ENCODE results near the gene COMT. TPM values are rescaled to one million over a fixed set of nuclear protein-coding genes. Genes with fewer than 3 reads are reported as not detected.

Gene COMT
- total RNA-seq, 2 experiments from 2014 or later, result 90.8 to 112 TPM

DNA sequence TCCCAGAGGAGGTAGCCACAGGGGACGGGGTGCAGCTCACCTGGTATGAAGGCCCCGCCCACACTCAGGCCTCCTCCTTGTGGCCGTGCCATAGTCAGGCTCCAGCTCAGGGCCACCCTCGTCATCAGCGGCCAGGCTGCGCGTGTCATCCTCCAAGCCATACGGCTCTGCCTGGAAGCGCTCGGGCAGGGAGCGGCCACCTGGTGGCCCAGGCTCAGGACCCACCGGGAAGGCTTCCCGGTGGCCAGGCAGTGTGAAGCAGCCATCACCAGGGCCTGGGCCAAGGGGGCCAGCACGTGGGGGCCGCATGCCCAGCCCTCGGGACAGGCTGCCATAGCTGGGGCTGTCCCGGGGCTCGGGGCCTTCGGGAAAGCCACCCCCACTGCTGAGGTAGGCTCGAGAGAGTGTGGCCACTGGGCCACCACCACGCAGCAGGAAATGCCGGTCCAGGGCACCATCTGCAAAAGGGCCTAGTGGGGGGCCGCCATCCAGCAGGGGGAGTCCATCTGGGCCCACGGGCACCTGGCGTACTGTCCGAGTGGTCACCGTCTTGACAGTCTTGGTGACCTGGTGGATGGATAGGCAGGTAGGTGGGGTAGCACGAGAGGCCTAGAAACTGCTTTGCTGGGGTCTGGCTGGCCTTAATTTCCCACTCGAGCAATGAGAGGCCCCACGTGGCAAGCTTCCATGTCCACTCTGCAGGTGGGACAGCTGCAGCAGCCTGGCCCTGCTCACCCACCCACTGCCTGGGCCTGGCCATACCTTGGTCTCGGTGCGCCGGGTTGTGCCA lies 39.8 kb downstream of the COMT start:
- POLR2A ChIA-PET, result no interaction called here
- H2AFZ ChIP-seq (ENCODE audit: low read length), result no peak overlapping the region
- DNase-seq (ENCODE audit: low spot score), result no peak
- no peaks in the 10 kb centered on the region for H4K20me1 ChIP-seq (ENCODE audit: insufficient read depth, low read length)
- intact Hi-C loops (cut with micrococcal nuclease; ENCODE audit: unreplicated experiment), result no loop called here
- H3K36me3 ChIP-seq (ENCODE audit: insufficient read depth, low read length), result no peaks in the 10 kb centered on the region
- no peak overlapping the region for H3K27ac ChIP-seq (ENCODE audit: low read depth, low read length, poor library complexity, severe bottlenecking)
- TF ChIP-seq EZH2phosphoT487 (IDR thresholded peaks at IDR 0.05; ENCODE audit: borderline replicate concordance, low read depth, low read length) (no peak), CTCF (conservative IDR thresholded peaks at IDR 0.05; ENCODE audit: low read length) (no peak)
- no TSS peak for BruUV-seq (replicated peaks)
- H3K9me3 ChIP-seq (ENCODE audit: low read length), result no peaks in the 10 kb centered on the region
- no peaks in the 10 kb centered on the region for H3K4me1 ChIP-seq (ENCODE audit: insufficient read depth, low read length, poor library complexity, severe bottlenecking)
- H3K9me2 ChIP-seq (ENCODE audit: insufficient read depth, low read length), result no peaks in the 10 kb centered on the region
- H3K79me2 ChIP-seq (ENCODE audit: insufficient read depth, low read depth, low read length), result no peaks in the 10 kb centered on the region
- CTCF ChIA-PET (ENCODE audit: unreplicated experiment), result no interaction called here
- H3K4me3 ChIP-seq (ENCODE audit: low read depth, low read length, poor library complexity, severe bottlenecking), result no peak overlapping the region
- no peak overlapping the region for H3K4me2 ChIP-seq (ENCODE audit: low read length)

DNA sequence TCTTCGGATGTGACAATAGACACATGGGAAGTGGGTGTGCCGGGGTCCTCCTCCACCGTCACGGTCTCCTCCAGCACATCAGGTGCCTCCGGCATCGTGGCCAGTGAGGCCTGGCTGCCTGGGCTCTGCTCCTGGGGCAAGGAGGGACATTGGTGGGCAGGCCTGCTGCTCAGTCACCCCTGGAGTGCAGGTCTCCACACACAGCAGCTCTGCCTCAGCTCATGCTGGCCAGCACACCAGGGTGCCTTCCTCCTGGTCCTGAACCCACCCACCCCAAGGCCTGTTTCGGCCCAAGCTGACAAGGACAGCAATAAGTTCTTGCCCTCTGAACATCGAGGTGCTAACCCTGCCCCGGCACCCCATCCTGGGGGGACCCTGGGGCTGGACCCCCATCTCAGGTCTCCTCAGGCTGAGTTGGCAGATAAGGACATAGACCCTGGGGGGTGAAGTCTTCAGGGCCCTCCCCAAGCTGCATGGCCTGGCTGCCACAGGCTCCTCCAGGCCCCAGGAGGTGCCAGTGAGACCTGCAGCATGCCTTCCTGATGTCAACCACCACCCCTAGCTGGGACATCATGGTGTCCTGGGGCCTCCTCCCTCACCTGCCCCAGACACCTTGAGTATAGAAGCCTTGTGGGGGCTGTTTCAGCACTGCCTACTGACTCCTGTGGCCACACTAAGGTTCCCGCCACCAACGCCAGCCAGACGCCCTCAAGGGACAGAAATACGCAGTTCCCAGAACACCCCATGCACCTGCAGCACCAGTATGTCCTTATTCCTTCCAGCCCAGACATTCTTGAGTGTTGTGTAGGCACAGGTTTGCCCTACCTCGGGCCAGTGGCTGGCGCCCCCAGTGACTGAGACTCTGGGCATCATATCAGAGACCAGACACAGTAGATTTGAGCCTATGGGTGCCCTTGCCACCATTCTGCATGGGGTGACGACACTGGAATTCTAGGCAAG lies 40.7 kb downstream of the COMT start:
- Histone ChIP-seq H4K20me1 (ENCODE audit: insufficient read depth, low read length) (no peaks in the 10 kb centered on the region), H3K36me3 (ENCODE audit: insufficient read depth, low read length) (no peaks in the 10 kb centered on the region), H3K79me2 (ENCODE audit: insufficient read depth, low read depth, low read length) (no peaks in the 10 kb centered on the region), H3K4me3 (ENCODE audit: low read depth, low read length, poor library complexity, severe bottlenecking) (no peak overlapping the region), H3K4me1 (ENCODE audit: insufficient read depth, low read length, poor library complexity, severe bottlenecking) (peaks cover 6% of the 10 kb centered on the region), H3K4me2 (ENCODE audit: low read length) (no peak overlapping the region), H2AFZ (ENCODE audit: low read length) (no peak overlapping the region), H3K9me2 (ENCODE audit: insufficient read depth, low read length) (no peaks in the 10 kb centered on the region), H3K27ac (ENCODE audit: low read depth, low read length, poor library complexity, severe bottlenecking) (no peak overlapping the region), H3K9me3 (ENCODE audit: low read length) (no peaks in the 10 kb centered on the region)
- TF ChIP-seq CTCF (conservative IDR thresholded peaks at IDR 0.05; ENCODE audit: low read length) (no peak), EZH2phosphoT487 (IDR thresholded peaks at IDR 0.05; ENCODE audit: borderline replicate concordance, low read depth, low read length) (no peak)
- BruUV-seq (replicated peaks), result no TSS peak
- intact Hi-C loops (cut with micrococcal nuclease; ENCODE audit: unreplicated experiment), result no loop called here
- CTCF ChIA-PET (ENCODE audit: unreplicated experiment), result no interaction called here
- POLR2A ChIA-PET, result no interaction called here
- no peak for DNase-seq (ENCODE audit: low spot score)
